Fibroblast of peridontal ligament (primary cell): ENCODE results near the gene ADGRG4.
"Not testable (repeated sequence)": the region's sequence is repeated elsewhere in the genome, so short reads cannot be mapped to it uniquely, and the experiment has no call there.

ENCODE experiments used
- DNase-seq: peaks from one replicate; pipeline ENCODE4 v3.0.0-alpha.2; 2010; ENCODE audit errors: extremely low read depth

Gene ADGRG4

GRCh38 chrX:136387951-136388502, 87.3 kb downstream of the ADGRG4 start:
- DNase-seq = no peak

- DNase-seq = no peak
These were observed 90.2 kb downstream of the ADGRG4 start for GRCh38 chrX:136390921-136391320.

- no peak for DNase-seq
These were observed 94.5 kb downstream of the ADGRG4 start for GRCh38 chrX:136395271-136395670.

DNA sequence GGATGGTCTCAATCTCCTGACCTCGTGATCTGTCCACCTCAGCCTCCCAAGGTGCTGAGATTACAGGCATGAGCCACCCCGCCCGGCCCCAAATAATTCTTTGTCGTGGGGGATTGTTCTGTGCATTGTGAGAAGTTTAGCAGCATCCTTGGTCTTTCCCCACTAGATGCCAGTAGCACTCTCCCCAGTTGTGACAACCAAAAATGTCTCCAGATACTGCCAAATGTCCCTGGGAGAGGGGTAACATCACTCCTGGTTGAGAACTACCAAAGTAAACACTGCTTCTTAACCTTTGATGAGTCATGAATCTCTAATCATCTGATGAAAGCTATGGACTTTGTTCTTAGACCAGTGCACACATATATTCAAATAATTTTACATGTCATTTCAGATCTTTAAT, 96.2 kb downstream of the ADGRG4 start:
- no peak for DNase-seq

GRCh38 chrX:136405126-136405525, 104.4 kb downstream of the ADGRG4 start:
- no peak for DNase-seq

GRCh38 chrX:136417806-136418205, 117.0 kb downstream of the ADGRG4 start:
- no peak for DNase-seq

GRCh38 chrX:136421338-136421737, 120.6 kb downstream of the ADGRG4 start:
- DNase-seq = no peak

DNA sequence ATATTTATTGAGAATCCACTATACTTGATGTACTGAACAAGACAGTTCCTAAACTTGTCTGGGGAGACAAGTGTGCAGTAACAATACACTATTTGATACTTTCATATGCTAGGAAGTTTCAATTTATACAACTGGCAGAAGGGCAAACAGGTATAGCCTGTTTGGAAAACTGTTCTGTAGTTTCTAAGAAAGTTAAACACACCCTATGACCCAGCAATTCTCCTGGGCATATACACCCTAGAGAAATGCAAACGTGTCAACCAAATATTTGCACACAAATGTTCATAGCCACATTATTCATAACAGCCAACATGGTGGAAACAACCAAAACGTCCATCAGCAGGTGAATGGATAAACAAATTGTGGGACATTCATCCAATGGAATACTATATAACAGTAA, 123.0 kb downstream of the ADGRG4 start:
- no peak for DNase-seq

DNA sequence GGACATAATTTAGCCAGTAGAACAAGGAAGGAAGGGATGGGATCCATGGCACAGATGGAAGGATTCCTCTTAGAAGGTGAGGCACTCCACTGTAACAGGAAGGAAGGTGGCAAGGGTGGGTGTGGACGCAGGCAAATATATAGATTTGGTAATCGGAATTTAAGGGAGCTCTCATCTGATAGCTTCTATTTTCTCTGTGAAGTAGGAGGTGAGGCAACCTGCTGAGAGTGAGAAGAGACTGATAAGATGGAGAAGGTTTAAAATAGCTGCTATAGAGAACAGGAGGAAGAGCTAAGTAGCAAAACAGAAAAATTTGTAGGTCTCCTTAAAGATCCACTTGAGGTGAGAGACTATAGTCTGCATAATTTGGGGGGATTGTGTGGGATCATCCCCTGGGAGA, 125.2 kb downstream of the ADGRG4 start:
- DNase-seq = no peak

GRCh38 chrX:136431625-136432024, 130.9 kb downstream of the ADGRG4 start:
- DNase-seq = no peak

DNA sequence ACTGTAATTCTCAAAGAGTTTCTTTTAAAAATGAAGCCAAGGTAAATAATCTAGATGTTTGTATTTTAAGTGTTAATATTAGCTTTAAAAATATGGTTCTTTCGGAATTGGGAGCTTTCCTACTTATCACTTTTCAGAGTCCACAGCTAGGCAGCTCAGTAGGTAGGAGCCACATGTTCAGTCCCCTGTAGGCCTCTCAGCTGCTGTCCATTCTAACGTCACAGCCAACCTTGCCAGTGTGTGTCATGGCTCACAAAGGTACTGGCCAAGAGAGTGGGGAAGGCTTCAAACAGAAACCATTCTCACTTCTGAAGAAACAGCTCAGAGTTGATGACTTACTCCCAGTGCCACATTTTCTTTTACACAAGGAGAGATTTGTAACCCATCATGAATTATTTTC, 137.0 kb downstream of the ADGRG4 start:
- no peak for DNase-seq

DNA sequence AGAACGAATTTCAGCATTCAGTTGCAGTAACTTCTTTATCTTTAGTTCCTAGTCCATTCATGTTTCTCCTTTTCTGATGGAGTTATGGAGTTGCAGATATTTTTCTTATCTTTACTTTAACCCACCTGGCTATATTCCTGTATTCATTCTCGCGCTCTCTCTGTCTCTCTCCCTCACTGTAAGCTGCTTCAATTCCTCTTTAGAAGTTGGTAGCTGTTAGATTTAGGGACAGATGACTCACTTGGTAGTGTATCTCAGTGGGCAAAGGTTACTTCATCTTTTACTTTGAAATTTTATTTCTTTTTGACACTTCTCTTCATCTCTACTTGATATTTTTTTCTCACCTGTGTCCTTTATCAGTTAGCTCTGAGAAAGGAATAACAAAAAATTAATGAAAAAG, 137.4 kb downstream of the ADGRG4 start:
- no peak for DNase-seq

DNA sequence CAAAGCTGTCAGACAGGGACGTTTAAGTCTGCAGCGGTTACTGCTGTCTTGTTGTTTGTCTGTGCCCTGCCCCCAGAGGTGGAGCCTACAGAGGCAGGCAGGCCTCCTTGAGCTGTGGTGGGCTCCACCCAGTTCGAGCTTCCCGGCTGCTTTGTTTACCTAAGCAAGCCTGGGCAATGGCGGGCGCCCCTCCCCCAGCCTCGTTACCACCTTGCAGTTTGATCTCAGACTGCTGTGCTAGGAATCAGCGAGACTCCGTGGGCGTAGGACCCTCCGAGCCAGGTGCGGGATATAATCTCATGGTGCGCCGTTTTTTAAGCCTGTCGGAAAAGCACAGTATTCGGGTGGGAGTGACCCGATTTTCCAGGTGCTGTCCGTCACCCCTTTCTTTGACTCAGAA, 144.9 kb downstream of the ADGRG4 start:
- not testable (repeated sequence) for DNase-seq

GRCh38 chrX:136446208-136446607, 145.4 kb downstream of the ADGRG4 start:
- DNase-seq = no peak

- no peak for DNase-seq
These were observed 146.5 kb downstream of the ADGRG4 start for GRCh38 chrX:136447308-136447707.

DNA sequence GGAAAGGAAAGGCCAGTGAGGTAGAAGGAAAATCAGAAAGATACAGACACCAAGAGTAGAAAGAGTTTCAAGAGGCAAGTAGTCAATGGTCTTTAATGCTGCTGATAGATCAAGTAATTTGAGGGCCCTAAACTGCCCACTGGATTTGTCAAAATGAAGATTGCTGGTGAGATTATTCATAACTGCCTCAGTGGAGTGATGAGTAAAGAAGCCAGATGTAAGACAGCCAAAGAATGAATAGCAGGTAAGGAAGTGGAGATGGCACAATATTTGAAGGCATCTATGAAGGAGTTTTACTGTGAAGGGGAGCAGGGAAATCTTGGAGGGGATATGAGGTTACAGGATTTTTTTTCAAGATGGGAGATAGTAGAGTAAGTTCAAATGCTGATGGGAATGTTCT, 147.2 kb downstream of the ADGRG4 start:
- no peak for DNase-seq

DNA sequence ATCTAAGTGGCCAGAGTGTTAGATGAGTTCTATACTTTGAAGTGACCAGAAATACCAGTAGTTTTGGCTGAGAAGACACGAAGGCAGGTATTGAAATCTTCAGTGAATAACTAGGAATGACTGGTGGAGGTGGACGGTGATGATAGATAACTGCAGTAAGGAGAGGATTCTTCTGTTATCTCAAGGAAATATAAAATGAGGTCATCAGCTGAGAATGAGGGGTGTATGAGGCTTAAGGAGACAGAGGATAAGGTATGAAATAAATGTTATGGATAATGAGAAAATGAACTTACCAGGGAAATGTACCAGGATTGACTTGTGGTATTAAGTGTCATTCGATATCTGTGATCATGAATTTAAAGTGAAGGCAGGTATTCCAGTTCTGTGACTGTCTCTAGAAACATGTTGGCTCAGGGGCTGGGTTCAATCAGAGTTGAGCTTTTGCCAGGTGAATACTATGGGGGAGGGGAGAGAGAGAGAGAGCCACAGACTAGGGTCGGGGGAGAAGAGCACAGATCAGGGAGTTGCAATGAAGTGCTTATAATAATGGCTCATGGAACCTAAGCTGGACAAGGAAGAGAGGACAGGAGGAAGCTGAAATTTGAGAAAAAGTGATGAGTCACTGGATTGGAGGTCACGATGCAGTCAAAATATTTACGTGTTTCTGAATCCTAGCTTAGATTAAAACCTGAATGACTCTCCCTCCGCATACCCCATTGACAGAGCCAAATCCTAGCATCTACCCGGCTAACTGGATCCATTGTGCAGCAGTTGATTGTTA, 149.5 kb downstream of the ADGRG4 start:
- no peak for DNase-seq

- no peak for DNase-seq
These were observed 151.9 kb downstream of the ADGRG4 start for GRCh38 chrX:136452614-136453013.

- no peak for DNase-seq
These were observed 152.4 kb downstream of the ADGRG4 start for GRCh38 chrX:136453114-136453513.

DNA sequence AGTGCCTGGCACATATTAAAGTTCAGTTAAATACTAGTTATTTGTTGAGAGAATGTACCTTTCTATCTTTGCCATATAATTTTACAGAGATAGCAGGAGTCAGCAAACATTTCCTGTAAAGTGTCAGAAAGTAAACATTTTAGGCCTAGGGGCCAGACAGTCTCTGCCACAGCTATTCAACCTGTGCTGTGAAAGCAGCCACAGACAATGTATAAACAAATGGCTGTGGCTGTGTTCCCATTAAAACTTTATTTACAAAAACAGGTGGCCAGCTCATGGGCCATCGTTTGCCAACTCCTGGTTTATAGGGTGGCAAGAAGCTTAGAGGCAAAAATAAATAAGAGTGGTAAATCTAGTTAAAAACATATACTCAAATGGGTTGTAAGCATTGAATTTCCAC, 153.0 kb downstream of the ADGRG4 start:
- no peak for DNase-seq

- no peak for DNase-seq
These were observed 155.4 kb downstream of the ADGRG4 start for GRCh38 chrX:136456133-136456532.

GRCh38 chrX:136457303-136457917, 156.6 kb downstream of the ADGRG4 start:
- DNase-seq = no peak

- no peak for DNase-seq
These were observed 163.8 kb downstream of the ADGRG4 start for GRCh38 chrX:136464589-136464988.
